Stimulated activated CD8-positive, alpha-beta memory T cell treated with anti-CD3 and anti-CD28 coated beads, Interleukin-12 subunit alpha, Interleukin-12 subunit beta, amount 100 ng/mL, for 4 hours (primary cell): ENCODE data around the gene RAPGEF3.

ENCODE experiments used
- DNase-seq: peaks from one replicate; pipeline ENCODE4 v3.0.0-alpha.2; 2020; ENCODE audit warnings: low read depth

Gene RAPGEF3

GRCh38 chr12:47686645-47687240 lies 71.9 kb downstream of the RAPGEF3 start:
- no peak for DNase-seq
